HL-60 (cell line): ENCODE data around the gene PAK5.

ENCODE experiments used
- DNase-seq, 2 experiments: peaks; one replicate each; pipeline ENCODE4 v3.0.0-alpha.2; 2010 to 2020; ENCODE audit warnings: low read depth in 1 of 2, low spot score in 1 of 2
- H3K27ac ChIP-seq: fragments of 250-450 bp; sonication (Bioruptor Pico); replicated peaks from 2 replicates; pipeline ENCODE4 v1.5.1; 2020; ENCODE audit warnings: mild to moderate bottlenecking, moderate library complexity
- H3K27me3 ChIP-seq: fragments of 250-450 bp; sonication (Bioruptor Pico); 2 replicates; pipeline ENCODE4 v1.5.1; 2021; ENCODE audit warnings: mild to moderate bottlenecking, moderate library complexity; ENCODE audit not compliant: insufficient read depth, poor library complexity, severe bottlenecking
- H3K4me3 ChIP-seq: replicated peaks from 2 replicates; pipeline ENCODE4 v1.5.1; 2011; ENCODE audit warnings: mild to moderate bottlenecking, control low read depth, low read length; ENCODE audit not compliant: insufficient read depth
- GABPA ChIP-seq: IDR thresholded peaks from 2 replicates; pipeline ENCODE4 v1.6.1; 2012; ENCODE audit warnings: low read depth
- POLR2AphosphoS5 ChIP-seq: IDR thresholded peaks from 2 replicates; pipeline ENCODE4 v1.6.1; 2012; ENCODE audit warnings: low read depth
- SPI1 ChIP-seq: IDR thresholded peaks from 2 replicates; pipeline ENCODE4 v1.6.1; 2012; ENCODE audit warnings: low read depth, mild to moderate bottlenecking, borderline replicate concordance
- TF ChIP-seq, protein P1 (sequence below): IDR thresholded peaks from 2 replicates; pipeline ENCODE4 v1.6.1; 2012; ENCODE audit warnings: low read depth; ENCODE audit not compliant: insufficient replicate concordance
- TF ChIP-seq, protein P2 (sequence below): IDR thresholded peaks from one replicate; pipeline ENCODE4 v1.5.1; 2011; ENCODE audit warnings: low read length, control low read depth, inconsistent platforms; ENCODE audit not compliant: insufficient read depth

The PAK5 gene

DNA sequence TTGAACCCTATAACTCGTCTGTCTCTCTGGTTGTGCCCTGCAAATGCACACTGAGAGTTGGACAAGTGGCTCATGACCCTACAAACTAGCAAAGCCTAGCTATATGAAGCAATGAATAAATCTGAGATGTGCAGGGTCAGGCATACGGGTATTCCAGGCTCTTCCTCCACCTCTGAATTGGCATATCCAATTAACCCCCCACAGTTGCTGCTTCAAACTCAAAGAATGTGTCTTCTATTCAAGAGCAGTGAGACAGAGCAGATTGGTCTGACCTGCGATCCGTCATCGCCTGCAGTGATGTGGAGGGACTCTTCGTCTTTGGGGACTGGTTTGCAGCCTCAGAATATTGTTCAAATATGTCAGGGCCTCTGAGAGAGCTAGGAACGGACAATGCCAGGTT is 264.7 kb downstream of the PAK5 start:
- no peak overlapping the region for H3K4me3 ChIP-seq
- TF ChIP-seq POLR2AphosphoS5 (no peak), GABPA (no peak), SPI1 (no peak)
- TF ChIP-seq, protein P1, sequence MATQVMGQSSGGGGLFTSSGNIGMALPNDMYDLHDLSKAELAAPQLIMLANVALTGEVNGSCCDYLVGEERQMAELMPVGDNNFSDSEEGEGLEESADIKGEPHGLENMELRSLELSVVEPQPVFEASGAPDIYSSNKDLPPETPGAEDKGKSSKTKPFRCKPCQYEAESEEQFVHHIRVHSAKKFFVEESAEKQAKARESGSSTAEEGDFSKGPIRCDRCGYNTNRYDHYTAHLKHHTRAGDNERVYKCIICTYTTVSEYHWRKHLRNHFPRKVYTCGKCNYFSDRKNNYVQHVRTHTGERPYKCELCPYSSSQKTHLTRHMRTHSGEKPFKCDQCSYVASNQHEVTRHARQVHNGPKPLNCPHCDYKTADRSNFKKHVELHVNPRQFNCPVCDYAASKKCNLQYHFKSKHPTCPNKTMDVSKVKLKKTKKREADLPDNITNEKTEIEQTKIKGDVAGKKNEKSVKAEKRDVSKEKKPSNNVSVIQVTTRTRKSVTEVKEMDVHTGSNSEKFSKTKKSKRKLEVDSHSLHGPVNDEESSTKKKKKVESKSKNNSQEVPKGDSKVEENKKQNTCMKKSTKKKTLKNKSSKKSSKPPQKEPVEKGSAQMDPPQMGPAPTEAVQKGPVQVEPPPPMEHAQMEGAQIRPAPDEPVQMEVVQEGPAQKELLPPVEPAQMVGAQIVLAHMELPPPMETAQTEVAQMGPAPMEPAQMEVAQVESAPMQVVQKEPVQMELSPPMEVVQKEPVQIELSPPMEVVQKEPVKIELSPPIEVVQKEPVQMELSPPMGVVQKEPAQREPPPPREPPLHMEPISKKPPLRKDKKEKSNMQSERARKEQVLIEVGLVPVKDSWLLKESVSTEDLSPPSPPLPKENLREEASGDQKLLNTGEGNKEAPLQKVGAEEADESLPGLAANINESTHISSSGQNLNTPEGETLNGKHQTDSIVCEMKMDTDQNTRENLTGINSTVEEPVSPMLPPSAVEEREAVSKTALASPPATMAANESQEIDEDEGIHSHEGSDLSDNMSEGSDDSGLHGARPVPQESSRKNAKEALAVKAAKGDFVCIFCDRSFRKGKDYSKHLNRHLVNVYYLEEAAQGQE = no peak
- TF ChIP-seq, protein P2, sequence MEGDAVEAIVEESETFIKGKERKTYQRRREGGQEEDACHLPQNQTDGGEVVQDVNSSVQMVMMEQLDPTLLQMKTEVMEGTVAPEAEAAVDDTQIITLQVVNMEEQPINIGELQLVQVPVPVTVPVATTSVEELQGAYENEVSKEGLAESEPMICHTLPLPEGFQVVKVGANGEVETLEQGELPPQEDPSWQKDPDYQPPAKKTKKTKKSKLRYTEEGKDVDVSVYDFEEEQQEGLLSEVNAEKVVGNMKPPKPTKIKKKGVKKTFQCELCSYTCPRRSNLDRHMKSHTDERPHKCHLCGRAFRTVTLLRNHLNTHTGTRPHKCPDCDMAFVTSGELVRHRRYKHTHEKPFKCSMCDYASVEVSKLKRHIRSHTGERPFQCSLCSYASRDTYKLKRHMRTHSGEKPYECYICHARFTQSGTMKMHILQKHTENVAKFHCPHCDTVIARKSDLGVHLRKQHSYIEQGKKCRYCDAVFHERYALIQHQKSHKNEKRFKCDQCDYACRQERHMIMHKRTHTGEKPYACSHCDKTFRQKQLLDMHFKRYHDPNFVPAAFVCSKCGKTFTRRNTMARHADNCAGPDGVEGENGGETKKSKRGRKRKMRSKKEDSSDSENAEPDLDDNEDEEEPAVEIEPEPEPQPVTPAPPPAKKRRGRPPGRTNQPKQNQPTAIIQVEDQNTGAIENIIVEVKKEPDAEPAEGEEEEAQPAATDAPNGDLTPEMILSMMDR = no peak
- H3K27me3 ChIP-seq = no peaks in the 10 kb centered on the region
- DNase-seq = no peak
- H3K27ac ChIP-seq = no peak overlapping the region

DNA sequence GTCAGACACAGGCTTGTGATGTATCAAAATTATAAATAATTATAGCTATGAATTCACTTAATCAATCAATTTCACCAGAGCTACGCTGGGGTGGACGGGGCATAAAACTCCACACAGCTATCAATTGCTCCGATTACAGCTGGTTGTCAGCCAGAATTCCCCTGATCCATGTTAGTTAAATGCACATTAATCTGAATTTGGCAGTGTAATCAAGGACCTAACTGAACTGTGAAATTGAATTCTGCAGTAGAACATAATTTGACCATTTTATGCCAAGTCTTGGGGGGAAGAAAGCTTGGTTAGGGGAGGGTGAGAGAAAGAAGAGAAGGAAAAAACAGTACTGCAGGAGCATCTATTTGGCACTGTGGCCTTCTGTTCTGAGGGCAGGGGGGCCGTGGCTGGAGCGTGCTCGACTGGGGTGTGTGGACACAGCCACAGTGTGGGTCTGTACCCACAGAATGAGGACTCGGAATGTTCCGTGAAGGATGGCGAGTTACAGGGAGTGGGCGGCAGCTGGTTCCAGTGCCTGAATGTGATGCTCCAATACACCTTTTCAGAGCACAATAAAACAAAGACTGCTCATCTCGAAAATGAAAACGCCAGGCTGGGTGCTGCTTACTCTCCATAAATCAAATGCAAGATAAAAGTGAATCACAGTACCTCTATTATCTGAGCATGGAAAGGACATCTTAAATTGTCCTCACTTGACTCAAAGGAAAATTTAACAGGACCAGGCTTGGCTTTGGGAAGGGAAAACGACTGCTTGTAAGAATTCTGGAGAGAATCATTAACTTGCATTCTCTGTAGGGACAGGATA is 265.3 kb downstream of the PAK5 start:
- Histone ChIP-seq H3K27me3 (no peaks in the 10 kb centered on the region), H3K4me3 (no peak overlapping the region), H3K27ac (no peak overlapping the region)
- DNase-seq = no peak
- TF ChIP-seq, protein P2 = no peak
- TF ChIP-seq, protein P1 = no peak
- no peak for TF ChIP-seq POLR2AphosphoS5
- no peak for TF ChIP-seq GABPA
- no peak for TF ChIP-seq SPI1

DNA sequence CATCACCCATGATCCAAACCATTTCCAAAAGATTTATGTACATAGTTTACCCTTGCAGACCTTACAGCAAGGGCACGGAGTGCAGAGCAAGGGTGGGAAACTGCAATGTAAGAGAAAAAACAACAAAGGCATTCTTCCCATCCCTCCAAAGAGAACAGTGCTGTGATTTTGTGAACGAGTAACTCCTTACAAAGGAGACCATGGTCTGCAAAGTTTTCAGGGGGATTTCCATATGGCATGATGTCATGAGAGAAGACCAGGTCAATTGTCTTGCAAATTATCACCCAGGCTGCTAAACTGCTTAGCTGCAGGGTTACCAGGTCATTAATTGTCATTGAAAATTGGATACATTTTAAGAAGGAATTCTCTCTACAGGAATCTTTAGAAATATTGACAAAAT is 266.2 kb downstream of the PAK5 start:
- no peaks in the 10 kb centered on the region for H3K27me3 ChIP-seq
- no peak for TF ChIP-seq POLR2AphosphoS5
- TF ChIP-seq SPI1 = no peak
- TF ChIP-seq, protein P2 = no peak
- no peak for DNase-seq
- no peak overlapping the region for H3K27ac ChIP-seq
- no peak overlapping the region for H3K4me3 ChIP-seq
